Fibroblast of lung (primary cell): Measurements from ENCODE around the gene COP1.

Source experiments
- EZH2 ChIP-seq: IDR thresholded peaks from 2 replicates; pipeline ENCODE4 v1.5.1; 2012; ENCODE audit warnings: low read length, control low read depth, mild to moderate bottlenecking; ENCODE audit errors: missing control alignments
- TF ChIP-seq, protein P1 (sequence below), 2 donors: IDR thresholded peaks in 1 of 2; conservative IDR thresholded peaks in 1 of 2; 1 replicate in 1 of 2; 2 replicates in 1 of 2; pipeline ENCODE4 v1.5.1; 2011 to 2012; ENCODE audit warnings: low read length in 2 of 2, control low read depth in 1 of 2, inconsistent platforms in 1 of 2, low read depth in 1 of 2, mild to moderate bottlenecking in 1 of 2

GRCh38 chr1:176017722-176018121, 189.4 kb downstream of the COP1 start:
- TF ChIP-seq, protein P1, sequence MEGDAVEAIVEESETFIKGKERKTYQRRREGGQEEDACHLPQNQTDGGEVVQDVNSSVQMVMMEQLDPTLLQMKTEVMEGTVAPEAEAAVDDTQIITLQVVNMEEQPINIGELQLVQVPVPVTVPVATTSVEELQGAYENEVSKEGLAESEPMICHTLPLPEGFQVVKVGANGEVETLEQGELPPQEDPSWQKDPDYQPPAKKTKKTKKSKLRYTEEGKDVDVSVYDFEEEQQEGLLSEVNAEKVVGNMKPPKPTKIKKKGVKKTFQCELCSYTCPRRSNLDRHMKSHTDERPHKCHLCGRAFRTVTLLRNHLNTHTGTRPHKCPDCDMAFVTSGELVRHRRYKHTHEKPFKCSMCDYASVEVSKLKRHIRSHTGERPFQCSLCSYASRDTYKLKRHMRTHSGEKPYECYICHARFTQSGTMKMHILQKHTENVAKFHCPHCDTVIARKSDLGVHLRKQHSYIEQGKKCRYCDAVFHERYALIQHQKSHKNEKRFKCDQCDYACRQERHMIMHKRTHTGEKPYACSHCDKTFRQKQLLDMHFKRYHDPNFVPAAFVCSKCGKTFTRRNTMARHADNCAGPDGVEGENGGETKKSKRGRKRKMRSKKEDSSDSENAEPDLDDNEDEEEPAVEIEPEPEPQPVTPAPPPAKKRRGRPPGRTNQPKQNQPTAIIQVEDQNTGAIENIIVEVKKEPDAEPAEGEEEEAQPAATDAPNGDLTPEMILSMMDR (conservative IDR thresholded peaks at IDR 0.05 in 1 of 2, IDR thresholded peaks at IDR 0.05 in 1 of 2; ENCODE audit: low read depth in 1 of 2, low read length in 2 of 2): no peak
- no peak for TF ChIP-seq EZH2
